Upper lobe of left lung (tissue), 4 donors: ENCODE measurements around the gene RNFT2.

Experiments
- POLR2A ChIP-seq, 4 donors: fragments of 450-650 bp; IDR thresholded peaks; one replicate each; pipeline ENCODE4 v1.5.1; 2016 to 2017; ENCODE audit warnings: antibody characterized with exemption in 4 of 4, mild to moderate bottlenecking in 2 of 4
- POLR2AphosphoS5 ChIP-seq, 2 donors: sonication (generic); formaldehyde crosslinking; IDR thresholded peaks; one replicate each; pipeline ENCODE4 v1.5.1; 2017; ENCODE audit warnings: antibody characterized with exemption in 2 of 2
- TF ChIP-seq, protein P1 (sequence below), 6 experiments: fragments of 450-650 bp in 4 of 6; fragments of 200-600 bp in 2 of 6; sonication (generic) in 2 of 6; IDR thresholded peaks; one replicate each; pipeline ENCODE4 v1.5.1; 2016 to 2019; ENCODE audit warnings: antibody characterized with exemption in 6 of 6

- TF ChIP-seq, protein P1, sequence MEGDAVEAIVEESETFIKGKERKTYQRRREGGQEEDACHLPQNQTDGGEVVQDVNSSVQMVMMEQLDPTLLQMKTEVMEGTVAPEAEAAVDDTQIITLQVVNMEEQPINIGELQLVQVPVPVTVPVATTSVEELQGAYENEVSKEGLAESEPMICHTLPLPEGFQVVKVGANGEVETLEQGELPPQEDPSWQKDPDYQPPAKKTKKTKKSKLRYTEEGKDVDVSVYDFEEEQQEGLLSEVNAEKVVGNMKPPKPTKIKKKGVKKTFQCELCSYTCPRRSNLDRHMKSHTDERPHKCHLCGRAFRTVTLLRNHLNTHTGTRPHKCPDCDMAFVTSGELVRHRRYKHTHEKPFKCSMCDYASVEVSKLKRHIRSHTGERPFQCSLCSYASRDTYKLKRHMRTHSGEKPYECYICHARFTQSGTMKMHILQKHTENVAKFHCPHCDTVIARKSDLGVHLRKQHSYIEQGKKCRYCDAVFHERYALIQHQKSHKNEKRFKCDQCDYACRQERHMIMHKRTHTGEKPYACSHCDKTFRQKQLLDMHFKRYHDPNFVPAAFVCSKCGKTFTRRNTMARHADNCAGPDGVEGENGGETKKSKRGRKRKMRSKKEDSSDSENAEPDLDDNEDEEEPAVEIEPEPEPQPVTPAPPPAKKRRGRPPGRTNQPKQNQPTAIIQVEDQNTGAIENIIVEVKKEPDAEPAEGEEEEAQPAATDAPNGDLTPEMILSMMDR (IDR thresholded peaks at IDR 0.05) = no peak
- no peak for TF ChIP-seq POLR2A (IDR thresholded peaks at IDR 0.05)
- TF ChIP-seq POLR2AphosphoS5 (IDR thresholded peaks at IDR 0.05) = no peak
Measured at GRCh38 chr12:116779597-116779996, 41.5 kb downstream of the RNFT2 start.
